Activated CD8-positive, alpha-beta memory T cell treated with anti-CD3 and anti-CD28 coated beads for 24 hours (primary cell): ENCODE data around the gene TMEM114.

Source experiments
- DNase-seq: peaks from one replicate; pipeline ENCODE4 v3.0.0-alpha.2; 2020

Gene TMEM114

DNA sequence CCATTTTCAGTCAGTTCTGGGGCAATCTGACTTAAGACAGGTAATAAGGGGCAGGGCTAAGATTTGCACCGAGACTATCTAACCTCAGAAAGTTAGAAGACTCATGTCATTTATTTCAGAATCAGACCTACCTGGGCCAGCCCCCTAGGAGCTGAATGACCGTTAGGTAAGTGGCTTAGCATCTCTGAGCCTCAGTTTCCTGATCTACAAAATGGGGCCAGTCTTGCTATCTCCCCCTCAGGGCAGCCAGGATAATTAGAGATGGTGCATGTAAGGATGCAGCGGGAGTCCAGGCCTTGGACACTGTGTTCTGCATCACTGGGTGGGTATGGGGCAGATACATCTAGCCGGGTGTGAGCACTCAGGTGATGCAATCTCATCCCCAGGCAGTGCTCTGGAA lies 20.8 kb upstream of the TMEM114 start:
- no peak for DNase-seq

DNA sequence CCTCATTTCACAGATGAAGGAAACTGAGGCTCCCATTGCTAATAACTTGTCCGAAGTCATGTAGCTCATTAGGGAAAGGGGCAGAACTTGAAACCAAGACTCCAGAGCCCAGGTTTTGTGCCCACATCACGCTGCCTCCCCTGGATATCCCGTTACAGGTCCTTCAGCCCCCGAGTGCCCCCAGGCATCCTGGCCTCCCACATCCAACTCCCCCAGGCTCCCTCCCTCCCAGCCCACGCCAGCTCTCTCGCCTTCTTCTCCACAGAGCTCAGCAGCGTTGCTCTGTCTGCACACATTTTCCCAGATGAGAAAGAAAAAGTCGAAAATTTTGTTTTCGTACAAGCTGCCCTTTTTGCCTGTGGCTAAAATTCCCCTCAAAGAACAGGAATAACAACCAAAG lies 16.9 kb upstream of the TMEM114 start:
- DNase-seq: no peak

DNA sequence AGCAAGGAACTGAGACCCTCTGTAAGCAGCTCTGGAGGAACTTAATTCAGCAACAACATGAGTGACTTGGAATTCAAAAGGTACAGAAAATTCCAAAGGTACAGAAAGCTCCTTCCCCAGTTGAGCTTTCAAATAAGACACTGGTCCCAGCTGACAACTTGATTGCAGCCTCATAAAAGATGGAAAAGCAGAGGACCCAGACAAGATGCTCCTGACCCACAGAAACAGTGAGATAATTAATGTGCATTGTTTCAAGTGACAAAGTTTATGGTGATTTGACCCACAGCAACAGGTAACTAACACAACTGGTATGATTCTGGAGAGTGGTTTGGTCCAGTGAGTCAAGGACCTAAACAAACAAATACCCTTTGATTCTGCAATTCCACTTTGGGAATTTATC lies 15.2 kb upstream of the TMEM114 start:
- DNase-seq: no peak

DNA sequence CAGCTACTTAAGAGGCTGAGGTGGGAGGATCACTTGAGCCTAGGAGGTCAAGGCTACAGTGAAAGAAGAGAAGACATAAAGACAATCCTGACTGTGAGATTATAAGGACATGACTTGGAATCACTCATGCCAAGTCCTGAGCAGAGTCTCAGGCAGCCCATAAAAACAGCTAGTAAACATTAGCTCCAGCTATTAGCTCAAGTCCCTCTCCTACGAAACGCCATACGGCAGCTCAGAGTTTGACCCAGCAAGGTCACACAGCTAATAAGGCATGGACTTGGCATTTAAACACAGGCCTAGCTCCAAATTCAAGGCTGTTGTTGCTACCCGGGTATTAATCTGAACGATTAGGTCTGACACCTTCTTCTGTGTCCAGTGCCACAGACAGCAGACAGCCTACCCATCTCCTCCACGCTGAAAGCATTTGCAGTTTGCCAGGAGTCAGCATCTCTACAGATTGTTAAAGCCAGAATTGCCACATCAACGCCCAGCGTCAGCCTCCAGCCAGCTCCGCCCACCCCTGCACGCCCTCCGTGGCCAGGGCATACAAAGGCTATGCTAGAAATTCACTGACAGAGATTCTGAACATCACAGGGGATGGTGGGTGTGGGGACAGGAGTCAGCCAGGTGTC lies 9.9 kb upstream of the TMEM114 start:
- no peak for DNase-seq

DNA sequence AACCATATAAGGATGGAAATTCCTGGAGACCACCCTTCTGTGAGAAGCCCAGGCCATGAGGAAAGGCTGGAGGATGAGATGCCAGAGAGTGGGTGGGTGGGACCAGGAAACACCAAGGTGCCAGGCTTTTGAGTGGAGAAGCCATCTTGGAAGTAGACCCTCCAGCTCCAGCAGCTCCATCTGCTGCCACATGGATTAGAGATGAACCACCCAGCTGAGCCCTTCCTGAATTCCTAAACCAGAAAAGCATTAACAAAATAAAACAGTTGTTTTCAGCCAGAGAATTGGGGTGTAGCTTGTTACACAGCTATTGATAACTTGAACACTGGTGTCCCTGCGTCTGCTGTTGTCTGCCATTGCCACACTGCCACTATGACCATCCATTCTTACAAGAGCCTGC lies 6.3 kb upstream of the TMEM114 start:
- no peak for DNase-seq

DNA sequence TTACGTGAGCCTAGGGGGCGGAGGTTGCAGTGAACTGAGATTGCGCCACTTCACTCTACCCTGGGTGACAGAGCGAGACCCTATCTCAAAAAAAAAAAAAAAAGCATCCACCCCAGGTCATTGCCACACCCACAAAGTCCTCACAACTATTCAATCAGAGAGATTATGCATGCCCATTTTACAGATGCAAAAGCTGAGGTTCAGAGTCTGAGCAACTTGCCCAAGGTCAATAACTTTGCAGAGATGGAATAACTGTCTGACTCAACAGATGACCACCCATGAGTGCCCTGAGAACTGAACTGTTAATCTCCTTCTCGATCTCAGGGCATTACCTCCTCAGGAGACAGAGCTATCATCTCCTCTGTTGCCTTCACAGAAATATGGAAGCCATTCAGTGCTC lies 5.5 kb upstream of the TMEM114 start:
- no peak for DNase-seq

DNA sequence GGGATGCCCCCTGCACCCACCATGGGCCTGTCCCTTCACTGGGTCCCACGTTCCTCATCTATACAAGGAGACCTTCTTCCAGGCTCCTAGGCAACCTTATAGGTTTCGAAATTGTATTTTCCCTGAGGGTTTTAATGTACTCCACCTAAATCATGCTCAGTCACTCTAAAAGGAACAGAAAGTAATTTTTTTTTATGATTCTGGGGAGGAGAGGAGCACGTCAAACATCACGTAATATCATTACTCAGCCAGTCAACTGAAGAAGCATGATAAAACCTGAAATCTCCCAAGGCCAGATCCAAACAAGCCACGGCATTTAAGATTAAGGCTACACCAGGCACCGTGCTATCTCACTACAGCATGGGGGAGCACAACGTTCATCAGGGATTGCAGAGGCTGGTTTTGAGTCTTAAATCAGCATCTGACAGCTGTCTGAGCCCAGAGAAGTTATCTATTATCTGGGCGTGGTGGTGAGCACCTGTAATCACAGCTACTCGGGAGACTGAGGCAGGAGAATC lies 3.9 kb upstream of the TMEM114 start:
- no peak for DNase-seq

DNA sequence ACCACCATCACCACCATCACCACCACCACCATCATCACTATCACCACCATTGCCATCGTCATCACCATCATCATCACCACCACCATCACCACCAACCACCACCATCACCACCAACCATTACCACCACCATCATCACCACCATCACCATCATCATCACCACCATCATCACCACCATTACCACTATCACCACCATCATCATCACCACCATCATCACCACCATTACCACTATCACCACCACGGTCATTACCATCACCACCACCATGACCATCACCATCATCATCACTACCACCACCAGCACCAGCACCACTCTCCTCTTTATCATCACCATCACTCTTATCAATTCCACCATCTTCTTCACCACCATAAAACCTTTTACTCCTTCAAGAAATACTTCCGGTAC lies 1.1 kb upstream of the TMEM114 start:
- DNase-seq: no peak

DNA sequence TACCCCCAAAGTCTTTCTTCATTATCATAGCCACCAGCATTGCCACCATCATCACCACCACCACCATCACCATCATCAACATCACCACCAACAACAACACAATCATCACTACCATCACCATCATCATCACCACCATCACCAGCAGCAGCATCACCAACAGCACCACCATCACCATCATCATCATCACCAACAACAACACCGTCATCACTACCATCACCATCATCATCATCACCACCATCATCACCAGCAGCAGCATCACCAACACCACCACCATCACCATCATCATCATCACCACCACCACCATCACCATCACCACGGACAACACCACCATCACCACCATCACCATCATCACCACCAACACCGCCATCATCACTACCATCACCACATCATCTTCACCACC lies 500 bp upstream of the TMEM114 start:
- no peak for DNase-seq

DNA sequence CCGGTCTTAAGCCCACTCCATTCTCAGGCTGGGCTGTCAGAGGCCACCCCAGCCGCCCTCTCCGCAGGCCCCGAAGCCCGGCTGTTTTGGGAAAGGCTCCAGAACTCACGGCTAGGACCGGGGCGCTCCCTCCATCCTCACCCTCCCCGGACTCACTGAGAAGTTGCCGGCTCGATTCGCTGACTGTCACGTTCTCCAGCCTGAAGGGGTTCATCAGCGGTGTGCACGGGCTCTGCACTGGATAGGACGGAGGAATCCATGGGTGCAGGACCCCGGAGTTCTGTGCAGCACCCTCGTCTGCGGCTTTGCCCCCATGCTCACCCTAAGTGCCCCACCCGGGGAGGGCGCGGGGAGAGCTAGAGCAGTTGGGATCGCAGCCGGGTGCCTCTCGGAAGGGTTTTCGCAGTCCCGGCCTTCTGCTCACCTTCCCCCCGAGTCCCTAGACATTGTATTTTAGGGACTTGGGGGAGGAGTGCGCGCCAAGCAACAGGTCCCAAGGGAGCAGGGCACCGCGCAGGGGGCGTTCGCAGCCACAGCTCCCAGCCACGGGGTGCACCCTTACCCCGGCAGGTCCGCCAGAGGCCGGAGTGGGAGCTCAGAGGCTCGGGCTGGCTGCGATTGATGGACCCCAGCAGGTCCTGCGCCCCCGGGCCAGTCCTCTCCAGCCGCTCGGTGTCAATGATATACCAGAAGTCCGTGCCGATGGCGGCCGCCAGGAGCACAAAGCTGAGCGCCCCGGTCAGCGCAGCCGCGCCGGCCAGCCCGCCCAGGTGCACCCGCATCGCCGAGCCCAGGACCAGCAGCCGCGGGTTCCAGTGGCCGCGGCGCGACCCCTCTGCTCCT lies 1.0 kb downstream of the TMEM114 start:
- DNase-seq: no peak

DNA sequence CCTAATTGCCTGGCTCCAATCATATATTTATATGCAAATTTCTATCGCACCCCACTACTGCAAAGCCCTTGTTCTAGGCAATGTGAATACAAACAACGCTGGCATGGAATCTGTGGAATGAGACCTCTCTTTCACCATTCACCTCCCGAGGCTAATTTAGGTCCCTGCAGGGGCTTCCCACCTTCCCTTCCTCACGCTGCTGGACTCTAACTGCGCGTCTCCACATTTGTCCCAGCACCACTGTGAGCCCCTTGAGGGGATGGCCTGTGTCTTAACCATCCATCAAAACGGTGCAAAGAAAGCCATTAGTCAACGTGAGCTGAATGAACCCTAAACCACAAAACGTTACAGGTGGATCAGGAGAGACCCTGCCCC lies 1.6 kb downstream of the TMEM114 start:
- DNase-seq: no peak

DNA sequence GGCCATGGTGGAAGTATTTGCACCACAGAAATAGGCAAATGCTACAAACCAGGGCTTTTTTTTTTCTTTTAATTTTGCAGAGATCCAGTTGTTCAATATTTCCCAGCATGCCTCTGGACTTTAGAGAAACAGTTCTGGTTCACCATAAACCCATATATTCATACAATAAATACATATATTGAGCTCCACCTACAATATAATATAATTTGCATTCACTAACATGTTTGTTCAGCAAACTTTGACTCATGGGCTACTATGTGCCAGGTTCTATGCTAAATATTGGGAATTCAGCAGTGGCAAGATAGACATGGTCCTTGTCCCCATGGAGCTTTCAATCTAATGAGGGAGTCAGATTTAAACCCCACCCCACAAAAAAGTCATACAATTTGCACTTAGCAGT lies 3.2 kb downstream of the TMEM114 start:
- DNase-seq: no peak

DNA sequence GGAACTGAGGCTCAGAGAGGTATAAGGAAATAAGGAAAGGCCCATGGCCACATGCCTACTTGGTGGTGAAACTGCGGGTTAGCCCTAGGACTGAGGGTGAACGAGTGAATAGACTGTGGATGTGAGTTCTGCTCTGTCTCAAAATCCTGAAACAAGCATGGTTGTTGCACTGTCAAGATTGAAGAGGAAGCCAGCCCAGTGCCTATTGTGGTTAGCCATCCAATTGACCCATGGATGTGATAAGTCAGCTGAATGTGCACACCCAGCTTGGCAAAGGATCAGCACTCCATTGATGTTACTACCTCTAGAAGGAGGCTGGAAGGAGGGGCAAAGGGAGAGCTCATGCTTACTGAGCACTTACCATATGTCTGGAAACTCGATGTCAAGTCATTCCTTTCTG lies 4.5 kb downstream of the TMEM114 start:
- DNase-seq: no peak

DNA sequence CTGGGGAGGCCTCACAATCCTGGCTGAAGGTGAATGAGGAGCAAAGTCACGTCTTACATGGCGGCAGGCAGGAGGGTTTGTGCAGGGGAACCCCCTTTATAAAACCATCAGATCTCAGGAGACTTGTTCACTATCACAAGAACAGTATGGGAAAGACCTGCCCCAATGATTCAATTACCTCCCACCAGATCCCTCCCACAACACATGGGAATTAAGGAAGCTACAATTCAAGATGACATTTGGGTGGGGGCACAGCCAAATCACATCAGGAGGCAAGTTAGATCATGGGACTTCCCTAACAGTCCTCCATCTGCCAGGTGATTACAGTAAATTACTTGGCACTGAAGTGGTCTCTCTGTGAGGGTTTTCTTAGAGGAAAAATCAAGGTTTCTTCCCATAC lies 5.3 kb downstream of the TMEM114 start:
- DNase-seq: no peak

DNA sequence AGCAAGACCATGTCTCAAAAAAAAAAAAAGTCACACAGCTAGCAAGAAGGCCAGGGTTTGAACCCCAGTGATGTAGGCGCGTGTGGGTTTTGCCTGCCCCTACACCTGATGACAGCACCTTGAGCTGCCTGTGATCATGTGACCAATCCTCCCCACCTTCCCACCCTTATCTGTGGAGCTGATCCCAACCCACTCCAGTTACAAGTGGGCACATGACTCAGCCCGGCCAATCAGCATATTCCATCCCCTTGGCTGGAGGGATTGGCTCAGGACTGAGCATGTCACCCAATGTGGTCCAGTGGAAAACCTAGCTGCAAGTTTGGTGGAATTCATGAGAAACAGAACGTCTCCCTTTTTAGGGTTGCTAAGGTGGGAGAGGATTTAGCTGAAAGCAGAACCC lies 6.6 kb downstream of the TMEM114 start:
- no peak for DNase-seq

DNA sequence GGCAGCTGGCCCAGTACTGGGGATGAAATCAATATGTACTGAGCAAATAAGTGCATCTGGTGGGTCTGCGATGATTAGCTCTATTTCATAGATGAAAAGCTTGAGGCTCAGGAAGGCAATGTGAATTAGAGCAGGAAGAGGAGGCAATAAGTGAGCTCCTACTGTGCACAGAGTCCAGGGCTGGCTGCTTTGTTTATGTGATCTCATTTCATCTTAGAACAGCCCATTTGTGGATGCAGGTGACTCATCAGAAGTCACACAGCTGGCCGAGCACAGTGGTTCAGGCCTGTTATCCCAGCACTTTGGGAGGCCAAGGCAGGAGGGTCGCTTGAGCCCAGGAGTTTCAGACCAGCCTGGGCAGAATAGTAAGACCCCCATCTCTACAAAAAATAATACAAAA lies 7.1 kb downstream of the TMEM114 start:
- no peak for DNase-seq

DNA sequence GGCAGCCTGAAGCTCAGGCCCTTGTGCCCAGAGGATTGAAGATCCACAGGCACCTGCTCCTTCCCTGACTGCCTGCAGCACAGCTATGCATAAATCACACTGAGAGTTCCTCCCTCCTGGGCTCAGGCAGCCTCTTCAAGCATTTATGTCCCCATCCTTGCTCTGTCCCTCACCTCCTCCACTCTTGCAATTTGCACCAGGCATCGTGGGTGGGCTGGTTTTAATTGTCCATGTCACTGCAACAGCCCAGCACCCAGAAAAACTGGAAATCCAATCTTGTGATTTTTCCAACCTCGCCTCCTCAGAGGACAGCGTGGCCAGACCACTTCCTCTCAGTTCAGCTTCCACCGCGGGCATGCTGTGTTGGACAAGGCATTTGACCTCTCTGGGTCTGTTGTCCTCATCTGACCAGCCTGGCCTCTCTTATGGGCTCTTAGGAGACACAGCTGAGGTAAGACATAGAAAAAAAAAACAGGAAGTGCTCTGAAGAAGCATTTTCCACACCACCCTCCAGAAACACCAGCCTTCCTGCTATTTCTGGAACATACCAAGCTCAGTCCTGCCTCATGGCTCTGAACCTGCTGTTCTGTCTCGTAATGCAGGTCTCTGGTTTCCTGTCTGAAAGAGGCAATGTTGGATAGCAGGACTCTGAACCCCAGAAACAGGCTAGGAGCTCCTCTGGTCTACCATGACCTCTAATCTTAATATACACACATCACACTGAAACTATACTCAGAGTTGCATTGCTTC lies 8.3 kb downstream of the TMEM114 start:
- DNase-seq: no peak

DNA sequence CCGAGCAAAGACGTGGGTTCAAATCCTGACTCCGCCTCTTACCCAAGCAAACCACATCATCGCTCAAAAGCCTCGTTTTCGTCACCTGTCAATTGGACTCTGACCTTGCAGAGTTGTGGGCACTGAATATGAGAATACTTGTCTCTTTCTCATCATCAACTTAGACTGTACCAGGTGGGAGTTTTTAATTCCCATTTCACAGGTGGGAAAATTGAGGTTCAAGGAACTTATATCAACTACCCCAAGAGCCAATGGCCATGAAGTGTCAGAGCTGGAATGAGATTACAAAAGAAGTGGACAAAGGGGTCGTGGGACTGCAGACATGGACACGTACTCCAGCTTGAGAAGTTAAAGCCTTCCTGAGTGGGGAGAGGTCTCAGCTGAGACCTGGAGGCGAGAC lies 10.8 kb downstream of the TMEM114 start:
- DNase-seq: no peak

DNA sequence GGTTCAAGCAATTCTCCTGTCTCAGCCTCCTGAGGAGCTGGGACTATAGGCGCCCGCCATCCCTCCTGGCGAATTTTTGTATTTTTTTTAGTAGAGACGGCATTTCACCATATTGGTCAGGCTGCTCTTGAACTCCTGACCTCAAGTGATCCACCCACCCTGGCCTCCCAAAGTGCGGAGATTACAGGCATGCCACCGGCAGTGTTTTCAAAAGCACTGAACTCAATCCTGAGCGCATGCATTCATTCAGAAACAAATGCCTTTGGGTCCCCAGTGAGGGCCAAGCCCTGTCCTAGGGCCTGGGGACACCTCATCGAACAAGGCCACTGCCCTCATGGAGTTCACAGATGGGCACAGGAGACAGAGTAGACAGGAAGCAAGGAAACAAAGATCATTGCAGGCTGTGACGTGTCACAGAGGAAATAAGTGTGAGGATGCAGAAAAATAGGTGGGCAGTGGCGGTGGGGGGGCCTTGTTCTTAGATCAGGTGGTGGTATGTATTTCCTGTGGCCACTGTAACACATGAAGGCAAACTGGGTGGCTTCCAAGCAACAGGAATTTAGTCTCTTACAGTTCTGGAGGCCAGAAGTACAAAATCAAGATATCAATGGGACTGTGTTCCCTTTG lies 12.5 kb downstream of the TMEM114 start:
- no peak for DNase-seq

DNA sequence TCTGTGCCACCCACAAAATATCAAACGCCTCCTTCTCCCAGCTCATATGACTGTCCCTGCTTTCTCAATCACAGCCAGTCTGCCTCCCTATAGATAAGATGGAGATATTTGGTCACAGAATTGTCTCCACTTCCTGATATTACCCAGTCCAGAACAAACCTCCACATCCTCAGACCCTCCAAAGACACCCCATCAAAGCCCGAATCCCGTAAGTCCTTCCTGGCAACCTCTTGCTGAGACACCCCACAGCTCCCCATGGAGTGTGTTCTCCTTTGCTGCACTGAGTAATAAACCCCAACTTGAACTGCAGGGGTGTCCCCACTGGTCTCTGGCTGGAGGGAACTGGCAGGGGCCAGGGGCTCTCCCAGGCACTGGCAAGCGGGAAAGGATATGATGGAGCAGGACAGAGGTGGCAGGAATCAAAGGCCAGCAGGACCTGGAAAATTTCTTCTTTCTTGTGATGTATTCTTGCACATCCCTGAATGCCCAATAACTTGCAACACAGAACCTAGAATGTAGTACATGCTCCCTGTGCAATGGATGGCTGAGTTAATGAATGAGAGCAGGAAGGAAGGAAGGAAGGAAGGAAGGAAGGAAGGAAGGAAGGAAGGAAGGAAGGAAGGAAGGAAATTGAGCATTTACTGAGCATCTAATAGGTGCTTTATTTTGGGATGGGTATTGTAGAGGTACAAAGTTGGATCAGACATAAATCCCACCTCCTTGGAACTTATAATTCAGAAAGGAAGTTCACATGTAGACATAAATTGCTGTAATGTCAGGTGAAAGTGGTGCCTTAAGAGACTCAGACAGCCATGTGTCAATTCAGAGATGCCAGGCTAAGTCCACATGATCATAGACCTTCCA lies 13.9 kb downstream of the TMEM114 start:
- DNase-seq: no peak

DNA sequence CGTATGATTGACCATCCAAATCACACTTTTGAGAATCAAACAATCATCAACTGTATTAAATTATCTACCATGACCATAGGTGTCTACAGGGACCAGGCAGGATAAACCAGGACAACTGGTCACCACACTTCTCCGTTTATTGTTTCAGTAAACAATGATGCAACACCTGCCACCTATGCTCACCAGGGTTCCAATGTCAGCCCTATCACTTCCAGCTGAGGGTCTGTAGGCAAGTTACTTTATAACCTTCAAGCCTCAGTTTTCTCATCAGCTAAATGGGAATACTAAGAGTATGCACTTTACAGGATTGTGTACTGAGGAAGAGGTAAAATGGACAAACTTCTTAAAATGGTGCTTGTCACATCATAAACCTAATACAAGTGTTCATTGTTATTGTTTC lies 14.9 kb downstream of the TMEM114 start:
- DNase-seq: no peak

DNA sequence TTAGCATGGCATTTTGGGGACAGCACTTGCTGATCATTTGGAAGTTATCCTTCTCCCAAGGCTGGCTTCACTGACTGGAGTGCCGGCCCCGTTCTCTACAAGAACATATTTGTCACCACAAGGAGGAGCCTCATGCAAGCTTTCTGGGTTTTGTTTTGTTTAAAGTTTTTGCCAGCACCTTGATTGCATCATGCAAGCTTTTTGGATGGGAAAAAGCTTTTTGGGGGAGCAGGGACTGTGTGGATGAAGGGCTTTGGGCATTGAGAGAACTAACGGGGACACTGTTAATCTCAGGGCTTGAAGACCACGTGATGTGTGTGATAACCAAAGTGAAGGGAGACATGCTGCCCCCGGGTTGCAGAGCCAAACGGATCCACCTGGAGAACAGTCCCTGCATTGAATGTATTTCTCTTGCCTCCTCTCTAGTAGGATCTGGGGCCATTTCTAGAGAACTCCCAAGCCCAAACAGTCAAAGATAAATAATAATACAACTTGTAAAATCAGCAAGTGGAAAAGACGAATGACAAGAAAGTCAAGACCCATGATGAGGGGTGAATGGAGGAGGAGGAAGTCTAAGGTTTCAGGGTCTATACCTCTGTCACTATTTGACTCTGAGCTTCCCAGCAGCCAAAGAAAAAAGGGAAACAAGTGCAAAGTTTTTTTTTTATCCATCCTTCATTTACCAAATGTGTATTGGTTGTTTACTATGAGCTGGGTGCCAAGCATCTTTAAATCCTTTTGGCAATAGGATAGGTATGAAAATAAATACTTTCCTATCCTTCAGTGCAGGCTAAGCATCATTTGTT lies 17.2 kb downstream of the TMEM114 start:
- DNase-seq: no peak
